ENCODE data around the gene RHOT2.

DNA sequence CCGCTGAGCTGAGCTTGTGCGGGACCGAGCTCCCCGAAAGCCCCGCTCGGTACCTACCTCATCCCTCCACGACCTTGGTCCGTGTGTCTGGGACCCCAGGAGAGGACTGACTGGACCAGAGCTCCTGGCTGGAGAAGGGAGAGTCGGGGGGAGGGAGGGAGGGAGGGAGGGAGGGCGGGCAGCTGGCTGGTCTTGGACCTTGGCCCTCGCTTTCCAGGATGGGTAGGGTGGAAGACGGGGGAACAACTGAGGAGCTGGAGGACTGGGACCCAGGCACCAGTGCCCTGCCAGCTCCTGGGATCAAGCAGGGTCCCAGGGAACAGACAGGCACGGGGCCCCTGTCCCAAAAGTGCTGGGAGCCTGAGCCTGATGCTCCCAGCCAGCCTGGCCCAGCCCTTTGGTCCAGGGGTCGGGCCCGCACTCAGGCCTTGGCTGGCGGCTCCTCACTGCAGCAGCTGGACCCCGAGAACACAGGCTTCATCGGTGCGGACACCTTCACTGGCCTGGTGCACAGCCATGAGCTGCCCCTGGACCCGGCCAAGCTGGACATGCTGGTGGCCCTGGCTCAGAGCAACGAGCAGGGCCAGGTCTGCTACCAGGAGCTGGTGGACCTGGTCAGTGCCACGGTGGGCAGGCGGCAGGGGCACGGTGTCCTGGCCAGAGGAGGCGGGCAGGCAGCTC lies 8.1 kb downstream of the RHOT2 start:
- no peak for TF ChIP-seq POLR2A (IDR thresholded peaks at IDR 0.05)
- TF ChIP-seq, protein P1, sequence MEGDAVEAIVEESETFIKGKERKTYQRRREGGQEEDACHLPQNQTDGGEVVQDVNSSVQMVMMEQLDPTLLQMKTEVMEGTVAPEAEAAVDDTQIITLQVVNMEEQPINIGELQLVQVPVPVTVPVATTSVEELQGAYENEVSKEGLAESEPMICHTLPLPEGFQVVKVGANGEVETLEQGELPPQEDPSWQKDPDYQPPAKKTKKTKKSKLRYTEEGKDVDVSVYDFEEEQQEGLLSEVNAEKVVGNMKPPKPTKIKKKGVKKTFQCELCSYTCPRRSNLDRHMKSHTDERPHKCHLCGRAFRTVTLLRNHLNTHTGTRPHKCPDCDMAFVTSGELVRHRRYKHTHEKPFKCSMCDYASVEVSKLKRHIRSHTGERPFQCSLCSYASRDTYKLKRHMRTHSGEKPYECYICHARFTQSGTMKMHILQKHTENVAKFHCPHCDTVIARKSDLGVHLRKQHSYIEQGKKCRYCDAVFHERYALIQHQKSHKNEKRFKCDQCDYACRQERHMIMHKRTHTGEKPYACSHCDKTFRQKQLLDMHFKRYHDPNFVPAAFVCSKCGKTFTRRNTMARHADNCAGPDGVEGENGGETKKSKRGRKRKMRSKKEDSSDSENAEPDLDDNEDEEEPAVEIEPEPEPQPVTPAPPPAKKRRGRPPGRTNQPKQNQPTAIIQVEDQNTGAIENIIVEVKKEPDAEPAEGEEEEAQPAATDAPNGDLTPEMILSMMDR (IDR thresholded peaks at IDR 0.05) = no peak
